ENCODE data around the gene STX8. TPM values are rescaled to one million over a fixed set of nuclear protein-coding genes. Genes with fewer than 3 reads are reported as not detected.
A peak's percentile ranks its signal among the peaks of the same experiment; 100 is the strongest.

The STX8 gene
- total RNA-seq, 1 donor = 77.5 TPM

- H3K4me3 ChIP-seq (ENCODE audit: low read depth, low read length) = no peak overlapping the region
- TF ChIP-seq, protein P1, sequence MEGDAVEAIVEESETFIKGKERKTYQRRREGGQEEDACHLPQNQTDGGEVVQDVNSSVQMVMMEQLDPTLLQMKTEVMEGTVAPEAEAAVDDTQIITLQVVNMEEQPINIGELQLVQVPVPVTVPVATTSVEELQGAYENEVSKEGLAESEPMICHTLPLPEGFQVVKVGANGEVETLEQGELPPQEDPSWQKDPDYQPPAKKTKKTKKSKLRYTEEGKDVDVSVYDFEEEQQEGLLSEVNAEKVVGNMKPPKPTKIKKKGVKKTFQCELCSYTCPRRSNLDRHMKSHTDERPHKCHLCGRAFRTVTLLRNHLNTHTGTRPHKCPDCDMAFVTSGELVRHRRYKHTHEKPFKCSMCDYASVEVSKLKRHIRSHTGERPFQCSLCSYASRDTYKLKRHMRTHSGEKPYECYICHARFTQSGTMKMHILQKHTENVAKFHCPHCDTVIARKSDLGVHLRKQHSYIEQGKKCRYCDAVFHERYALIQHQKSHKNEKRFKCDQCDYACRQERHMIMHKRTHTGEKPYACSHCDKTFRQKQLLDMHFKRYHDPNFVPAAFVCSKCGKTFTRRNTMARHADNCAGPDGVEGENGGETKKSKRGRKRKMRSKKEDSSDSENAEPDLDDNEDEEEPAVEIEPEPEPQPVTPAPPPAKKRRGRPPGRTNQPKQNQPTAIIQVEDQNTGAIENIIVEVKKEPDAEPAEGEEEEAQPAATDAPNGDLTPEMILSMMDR (IDR thresholded peaks at IDR 0.05; ENCODE audit: insufficient read depth, low read length) = no peak
- no peak for DNase-seq (ENCODE audit: low read depth)
These were observed 38.3 kb downstream of the STX8 start for GRCh38 chr17:9537177-9537776.

GRCh38 chr17:9536061-9536460 lies 39.6 kb downstream of the STX8 start:
- TF ChIP-seq, protein P1 (IDR thresholded peaks at IDR 0.05; ENCODE audit: insufficient read depth, low read length) = no peak
- no peak overlapping the region for H3K4me3 ChIP-seq (ENCODE audit: low read depth, low read length)
- DNase-seq (ENCODE audit: low read depth) = peak; percentile 27

- DNase-seq (ENCODE audit: low read depth) = no peak
- H3K4me3 ChIP-seq (ENCODE audit: low read depth, low read length) = no peak overlapping the region
- TF ChIP-seq, protein P1 (IDR thresholded peaks at IDR 0.05; ENCODE audit: insufficient read depth, low read length) = no peak
These were observed 42.2 kb downstream of the STX8 start for GRCh38 chr17:9533441-9533840.

- DNase-seq (ENCODE audit: low read depth) = no peak
- H3K4me3 ChIP-seq (ENCODE audit: low read depth, low read length) = no peak overlapping the region
- TF ChIP-seq, protein P1 (IDR thresholded peaks at IDR 0.05; ENCODE audit: insufficient read depth, low read length) = no peak
These were observed 42.9 kb downstream of the STX8 start for GRCh38 chr17:9532715-9533114.

GRCh38 chr17:9531034-9531433 lies 44.6 kb downstream of the STX8 start:
- TF ChIP-seq, protein P1 (IDR thresholded peaks at IDR 0.05; ENCODE audit: insufficient read depth, low read length) = no peak
- DNase-seq (ENCODE audit: low read depth) = no peak
- no peak overlapping the region for H3K4me3 ChIP-seq (ENCODE audit: low read depth, low read length)

- TF ChIP-seq, protein P1 (IDR thresholded peaks at IDR 0.05; ENCODE audit: insufficient read depth, low read length) = peak; percentile 64
- DNase-seq (ENCODE audit: low read depth) = peak; percentile 53
- no peak overlapping the region for H3K4me3 ChIP-seq (ENCODE audit: low read depth, low read length)
These were observed 46.5 kb downstream of the STX8 start for GRCh38 chr17:9529033-9529700.
